T-helper 1 cell treated with Interleukin-12 subunit alpha and Interleukin-12 subunit beta and Interleukin-4 antibody, amounts not matched to agents 30 ng/mL and 1 ng/mL, for 36 hours (primary cell): ENCODE data around the gene CNST. TPM values are rescaled to one million over a fixed set of nuclear protein-coding genes. Genes with fewer than 3 reads are reported as not detected.
"Not testable (repeated sequence)": the region's sequence is repeated elsewhere in the genome, so short reads cannot be mapped to it uniquely, and the experiment has no call there.

Experiments
- intact Hi-C: fragments of 100-400 bp; cut with micrococcal nuclease; formaldehyde crosslinking; loops from one replicate; pipeline ENCODE4 v1.15.1; 2024
- total RNA-seq: library from RNA; stranded (reverse); gene quantifications from 2 replicates; pipeline ENCODE4 v1.2.3, GENCODE V29; 2022

CNST gene
- total RNA-seq, 1 donor from 2014 or later, result 33.7 TPM

GRCh38 chr1:246669659-246670058 lies 103.4 kb downstream of the CNST start:
- intact Hi-C loops, result no loop called here

- intact Hi-C loops, result no loop called here
Observed at GRCh38 chr1:246674049-246674448, 107.8 kb downstream of the CNST start.

GRCh38 chr1:246677842-246678241 lies 111.6 kb downstream of the CNST start:
- intact Hi-C loops, result no loop called here

- intact Hi-C loops, result no loop called here
Observed at GRCh38 chr1:246678816-246679793, 112.8 kb downstream of the CNST start.

GRCh38 chr1:246679794-246680177 lies 113.5 kb downstream of the CNST start:
- intact Hi-C loops, result no loop called here

- intact Hi-C loops, result no loop called here
Observed at GRCh38 chr1:246680190-246680589, 113.9 kb downstream of the CNST start.

GRCh38 chr1:246680696-246681130 lies 114.5 kb downstream of the CNST start:
- intact Hi-C loops, result no loop called here

- intact Hi-C loops, result no loop called here
Observed at GRCh38 chr1:246681900-246682895, 115.9 kb downstream of the CNST start.

GRCh38 chr1:246683521-246683920 lies 117.3 kb downstream of the CNST start:
- intact Hi-C loops, result no loop called here

- intact Hi-C loops, result no loop called here
Observed at GRCh38 chr1:246687002-246687401, 120.7 kb downstream of the CNST start.

GRCh38 chr1:246689409-246690008 lies 123.3 kb downstream of the CNST start:
- intact Hi-C loops, result loop anchor here (1.0 kb wide), 3 partner anchors 10 to 282 kb away; no protein-coding TSS in a partner anchor

GRCh38 chr1:246690100-246690499 lies 123.8 kb downstream of the CNST start:
- intact Hi-C loops, result no loop called here

GRCh38 chr1:246691622-246692495 lies 125.6 kb downstream of the CNST start:
- intact Hi-C loops, result no loop called here

GRCh38 chr1:246694213-246694895 lies 128.1 kb downstream of the CNST start:
- intact Hi-C loops, result not testable (repeated sequence)

- intact Hi-C loops, result loop anchor here (5.0 kb wide), 1 partner anchor 517 kb away; no protein-coding TSS in a partner anchor
Observed at GRCh38 chr1:246695136-246695535, 128.9 kb downstream of the CNST start.

- intact Hi-C loops, result loop anchor here (5.0 kb wide), 1 partner anchor 517 kb away; no protein-coding TSS in a partner anchor
Observed at GRCh38 chr1:246695666-246696065, 129.4 kb downstream of the CNST start.

GRCh38 chr1:246698466-246699094 lies 132.3 kb downstream of the CNST start:
- intact Hi-C loops, result loop anchor here (1.0 to 5.0 kb wide), 9 partner anchors 9 to 1545 kb away; partner anchors contain the start of genes CNST, SCCPDH, SMYD3 and TFB2M

- intact Hi-C loops, result loop anchor here (1.0 to 5.0 kb wide), 9 partner anchors 10 to 1546 kb away; partner anchors contain the start of genes CNST, SCCPDH, SMYD3 and TFB2M
Observed at GRCh38 chr1:246699095-246699735, 133.0 kb downstream of the CNST start.
